Epidermal melanocyte (primary cell): ENCODE measurements around the gene FAM221B.

ENCODE experiments used
- DNase-seq: peaks from one replicate; pipeline ENCODE4 v3.0.0; 2011; ENCODE audit warnings: low spot score; ENCODE audit not compliant: insufficient read length

Gene FAM221B, protein sequence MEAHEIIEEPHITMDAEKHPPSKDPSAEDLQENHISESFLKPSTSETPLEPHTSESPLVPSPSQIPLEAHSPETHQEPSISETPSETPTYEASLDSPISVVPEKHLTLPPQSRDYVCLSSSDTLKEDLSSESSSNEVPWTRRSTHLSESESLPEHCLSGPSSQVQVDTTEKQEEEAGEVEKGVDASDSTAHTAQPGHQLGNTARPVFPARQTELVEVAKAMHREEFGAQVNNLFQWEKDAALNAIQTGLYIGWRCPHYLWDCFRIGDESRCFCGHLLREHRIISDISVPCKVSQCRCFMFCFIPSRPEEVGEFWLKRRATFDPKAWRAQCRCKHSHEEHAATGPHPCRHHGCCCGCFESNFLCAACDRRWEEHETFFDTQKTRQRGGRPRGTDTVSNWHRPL

DNA sequence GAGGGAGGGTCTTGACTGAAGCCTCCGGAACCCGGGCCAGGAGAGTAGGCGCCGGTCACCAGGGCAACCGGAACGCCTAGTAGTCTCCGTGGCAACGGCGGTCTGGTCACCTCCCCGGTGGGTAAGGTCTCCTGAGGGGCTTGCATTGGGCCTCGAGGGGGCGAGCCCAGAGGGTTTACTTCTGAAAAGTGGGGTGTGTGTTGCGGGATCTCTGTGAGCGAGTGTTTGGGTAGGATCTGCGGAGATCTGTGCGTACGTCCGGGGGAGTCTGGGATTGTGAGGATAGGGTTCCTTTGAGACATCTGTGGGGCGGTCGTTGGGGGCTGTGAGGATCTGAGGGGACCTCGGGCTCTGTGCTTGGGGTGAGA is at the start of gene FAM221B:
FAM221B (minus strand) TSS at position 17 of the 368 bp plus-strand sequence. CDS start 2,571 bp downstream, outside the sequence.
- no peak for DNase-seq

DNA sequence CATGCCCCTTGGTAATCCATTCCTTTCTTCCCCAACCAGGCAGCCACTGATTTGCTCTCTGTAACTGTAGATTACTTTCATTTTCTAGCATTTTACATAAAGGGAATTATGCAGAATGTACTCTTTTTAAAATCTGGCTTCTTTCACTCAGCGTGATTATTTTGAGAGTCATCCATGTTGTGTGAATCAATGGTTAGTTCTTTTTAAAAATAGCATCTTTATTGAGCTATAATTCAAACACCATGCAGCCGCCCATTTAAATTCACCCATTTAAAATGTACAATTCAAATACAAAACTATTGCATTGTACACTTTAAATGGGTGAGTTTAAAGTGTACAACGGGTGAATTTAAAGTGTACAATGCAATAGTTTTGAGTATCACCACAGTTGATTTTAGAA is 44.0 kb upstream of the FAM221B start:
- no peak for DNase-seq

DNA sequence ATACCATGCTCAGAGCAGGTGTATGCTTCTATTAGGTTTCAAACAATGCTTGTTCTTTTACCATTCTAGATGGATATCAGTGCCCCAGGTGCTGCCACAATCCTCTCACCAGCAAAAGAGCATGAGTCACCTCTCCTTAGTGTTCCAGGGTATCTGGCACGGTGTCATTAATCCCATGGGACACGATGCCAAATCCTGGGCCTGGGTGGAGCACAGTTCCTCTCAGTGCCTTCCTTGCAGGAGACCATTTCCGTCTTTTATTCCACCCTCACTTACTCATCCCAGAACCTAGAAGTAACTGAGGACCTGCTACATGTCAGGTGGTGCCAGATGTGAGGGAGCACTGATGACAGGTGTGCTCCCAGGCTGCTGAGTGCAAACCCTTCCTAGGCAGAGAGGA is 43.0 kb upstream of the FAM221B start:
- DNase-seq = no peak

DNA sequence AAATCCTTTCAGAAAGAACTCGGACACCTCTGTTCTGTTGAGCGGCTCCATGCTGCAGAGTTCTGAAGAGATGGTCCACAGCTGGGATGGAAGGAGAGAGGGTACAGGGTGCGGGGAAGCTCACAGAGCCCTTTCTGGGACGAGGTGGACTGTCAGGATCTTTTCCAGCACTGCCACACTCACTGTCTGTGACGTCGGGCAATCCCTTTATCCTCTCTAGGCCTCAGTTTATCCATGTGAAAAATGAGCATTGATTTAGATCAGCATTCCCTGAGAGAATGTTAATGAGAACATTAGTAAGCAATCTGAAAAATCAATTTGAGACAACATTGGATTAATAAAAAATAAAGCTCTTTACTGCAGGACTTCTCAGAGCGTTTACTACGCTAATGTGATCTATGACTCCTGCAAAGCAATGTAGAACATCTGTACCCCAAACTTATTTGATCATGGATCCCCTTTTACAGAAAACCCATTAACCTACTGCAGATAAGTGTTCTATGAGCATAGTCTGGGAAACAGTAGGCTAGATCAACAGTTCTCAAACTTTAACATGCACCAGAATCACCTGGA is 41.9 kb upstream of the FAM221B start, which contains the start of gene OR13J1:
OR13J1 (minus strand) TSS at position 51 of the 573 bp plus-strand sequence; CDS start at position 51, 0 bp downstream.
- no peak for DNase-seq

DNA sequence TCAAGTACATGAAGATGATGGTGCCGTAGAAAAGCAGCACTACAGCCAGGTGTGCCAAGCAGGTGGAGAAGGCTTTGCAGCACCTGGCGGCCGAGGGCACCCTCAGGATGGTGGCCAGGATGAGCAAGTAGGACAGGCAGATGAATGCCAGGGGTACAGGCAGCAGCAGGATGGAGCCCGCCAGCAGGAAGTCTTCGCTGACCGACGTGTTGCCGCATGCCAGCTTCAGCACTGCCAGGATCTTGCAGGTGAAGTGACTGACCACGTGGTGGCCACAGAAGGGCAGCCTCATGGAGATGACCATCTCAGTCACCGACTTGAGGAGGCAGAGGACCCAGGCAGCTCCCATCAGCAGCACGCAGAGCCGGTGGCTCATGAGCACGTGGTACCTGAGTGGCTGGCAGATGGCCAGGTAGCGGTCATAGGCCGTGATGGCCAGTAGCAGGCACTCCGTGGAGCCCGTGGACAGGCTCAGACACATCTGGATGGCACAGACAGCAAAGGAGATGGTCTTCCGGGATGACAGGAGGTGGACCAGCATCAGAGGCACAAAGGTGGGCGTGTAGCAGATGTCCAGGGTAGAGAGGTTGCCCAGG is 41.2 kb upstream of the FAM221B start:
- DNase-seq = no peak

DNA sequence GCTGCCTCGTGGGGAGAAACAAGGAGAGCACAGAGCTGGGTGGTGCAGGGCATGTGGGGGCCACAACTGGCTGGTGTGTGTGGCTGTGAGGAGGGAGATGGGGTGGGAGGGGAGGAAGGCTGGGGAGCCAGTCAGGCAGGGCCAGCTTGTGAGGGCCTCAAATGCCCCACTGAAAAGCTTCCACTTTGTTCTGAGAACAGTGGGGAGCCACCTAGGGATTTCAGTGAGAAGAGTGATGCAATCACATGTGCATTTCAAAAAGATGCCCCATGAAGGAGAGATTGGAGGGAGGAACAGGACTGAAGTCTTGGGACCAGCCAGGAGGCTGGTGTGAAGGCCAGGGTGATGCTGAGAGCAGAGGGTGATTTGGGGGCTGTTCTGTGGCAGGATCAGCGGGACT is 40.4 kb upstream of the FAM221B start:
- DNase-seq = no peak

DNA sequence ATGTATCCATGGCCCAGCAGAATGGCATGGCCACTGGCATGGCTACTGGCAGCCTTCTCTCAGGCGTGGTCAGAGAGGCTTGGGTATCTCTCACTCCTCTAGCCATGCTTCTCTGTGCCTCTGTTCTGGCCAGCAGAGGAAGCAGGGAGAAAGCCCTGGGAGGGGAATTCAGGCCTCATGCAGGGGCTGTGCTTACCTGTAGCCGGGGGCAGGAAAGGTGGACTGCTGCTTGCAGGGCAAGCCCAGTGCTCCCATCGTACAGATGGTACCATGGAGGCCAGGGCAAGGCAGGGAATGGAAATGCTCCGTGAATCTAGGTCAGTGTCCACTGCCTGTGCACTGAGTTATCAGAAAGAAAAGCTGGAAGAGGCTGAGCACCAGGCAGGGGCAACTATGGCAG is 39.0 kb upstream of the FAM221B start:
- no peak for DNase-seq

DNA sequence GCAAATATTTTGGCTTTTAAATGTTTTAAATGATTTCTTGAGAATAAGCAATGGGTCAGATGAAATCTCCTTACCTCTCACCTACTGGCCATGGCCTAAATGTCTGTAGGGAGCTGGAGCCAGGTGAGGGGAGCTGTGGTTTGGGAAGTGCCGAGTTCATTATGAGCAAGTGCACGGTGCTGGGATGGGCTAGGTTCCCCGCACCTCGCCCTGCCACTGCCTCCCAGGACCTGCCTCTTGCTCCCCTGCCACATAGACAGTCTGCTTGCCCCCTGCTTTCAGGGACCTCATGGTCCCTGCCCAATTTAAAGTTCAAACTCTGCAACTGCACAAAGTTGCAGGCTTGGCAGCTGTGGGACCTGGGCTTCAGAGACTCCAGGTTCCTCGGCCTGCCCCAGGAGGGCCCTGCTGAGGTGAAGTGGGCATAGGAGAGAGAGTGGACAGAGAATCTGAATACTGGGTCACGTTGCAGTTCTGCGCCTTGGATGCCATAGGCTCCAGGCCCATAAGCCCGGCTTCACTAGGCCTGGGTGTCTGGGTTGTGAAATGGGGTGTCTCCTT is 36.2 kb upstream of the FAM221B start:
- no peak for DNase-seq

DNA sequence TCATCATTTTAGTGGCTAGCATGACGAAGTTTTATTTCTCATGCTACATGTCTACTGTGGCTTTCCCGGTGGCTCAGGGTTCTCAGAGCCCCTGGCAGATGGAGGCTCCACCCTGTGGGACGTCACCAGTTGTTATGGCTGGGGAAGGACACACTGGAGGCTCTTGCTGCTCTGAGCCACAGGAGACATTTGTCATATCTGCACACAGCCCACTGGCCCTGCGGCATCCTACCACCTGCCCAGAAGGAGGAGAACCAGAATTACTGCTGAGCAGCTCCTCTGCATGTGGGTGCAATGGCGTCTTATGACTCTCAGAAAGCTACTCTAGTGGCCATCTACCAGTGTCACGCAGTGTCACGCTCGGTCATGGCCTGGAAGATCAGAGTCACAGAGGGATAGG is 35.1 kb upstream of the FAM221B start:
- DNase-seq = no peak

DNA sequence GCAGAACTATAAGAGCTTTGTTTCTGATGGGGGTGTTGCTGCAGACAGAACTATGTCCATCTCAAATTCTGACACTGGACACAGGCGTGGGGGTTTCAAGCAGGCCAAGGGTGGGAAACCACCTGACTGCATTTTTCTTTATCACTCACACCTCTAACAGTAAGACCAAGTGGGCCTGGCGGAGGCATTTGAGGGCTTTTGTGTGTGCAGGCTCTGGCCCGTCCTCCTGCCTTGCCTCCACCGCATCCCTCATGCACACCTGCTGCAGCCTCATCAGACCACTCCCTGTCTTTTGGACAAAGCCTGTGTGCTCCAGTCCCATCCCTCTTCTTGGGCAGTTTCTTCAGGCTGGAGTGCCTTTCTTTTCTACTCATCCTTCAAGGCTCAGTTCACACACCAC is 33.8 kb upstream of the FAM221B start:
- DNase-seq = no peak

DNA sequence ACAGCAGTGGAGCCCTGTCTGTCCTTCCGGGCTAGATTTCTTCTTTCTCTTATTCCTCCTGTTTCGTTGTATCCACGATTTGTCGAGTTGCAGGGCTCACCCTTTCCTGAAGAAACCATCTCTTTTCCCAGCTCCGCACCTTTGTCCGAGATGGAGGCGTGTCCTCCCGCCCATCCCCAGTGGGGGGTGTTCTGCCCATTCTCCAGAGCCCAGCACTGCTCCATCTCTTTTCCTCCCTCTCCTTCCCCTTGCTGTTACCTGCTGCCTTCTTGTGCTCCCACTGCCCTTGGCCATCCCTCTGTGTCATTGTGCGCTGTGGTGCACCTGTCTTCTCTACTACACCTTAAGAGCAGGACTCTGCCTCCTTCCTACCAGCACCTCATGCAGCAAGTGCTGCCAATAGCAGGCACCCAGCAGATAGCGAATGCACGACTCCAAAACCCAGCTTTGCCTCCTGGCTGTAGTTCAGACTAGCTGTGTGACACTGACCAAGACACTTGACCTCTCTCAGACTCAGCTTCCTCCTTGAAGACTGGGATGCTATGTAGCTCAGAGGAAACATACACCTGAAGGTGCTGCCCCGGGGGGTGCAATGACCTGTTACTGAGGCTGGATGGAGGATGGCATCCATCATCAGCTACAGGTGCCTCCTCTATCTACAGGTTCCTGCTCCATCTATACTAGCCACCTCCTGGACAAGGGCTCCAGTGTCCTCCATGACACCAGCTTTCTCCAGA is 32.8 kb upstream of the FAM221B start:
- no peak for DNase-seq

DNA sequence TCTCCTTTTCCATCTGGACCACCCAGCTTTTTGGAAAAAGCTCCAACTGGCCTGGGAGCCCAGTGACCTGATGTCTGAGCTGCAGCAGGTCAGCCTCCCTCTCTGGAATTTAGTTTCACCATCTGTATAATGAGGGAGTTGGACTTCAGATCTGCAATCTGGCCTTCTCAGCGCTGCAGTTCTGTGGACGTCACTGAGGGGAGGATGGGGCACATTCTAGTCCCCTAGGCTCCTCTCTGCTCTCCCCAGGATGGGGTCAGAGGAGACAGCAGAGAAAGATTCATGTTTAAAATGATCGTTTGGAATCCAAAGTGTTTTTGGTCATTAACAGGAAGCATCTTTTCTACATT is 31.4 kb upstream of the FAM221B start:
- DNase-seq = no peak

DNA sequence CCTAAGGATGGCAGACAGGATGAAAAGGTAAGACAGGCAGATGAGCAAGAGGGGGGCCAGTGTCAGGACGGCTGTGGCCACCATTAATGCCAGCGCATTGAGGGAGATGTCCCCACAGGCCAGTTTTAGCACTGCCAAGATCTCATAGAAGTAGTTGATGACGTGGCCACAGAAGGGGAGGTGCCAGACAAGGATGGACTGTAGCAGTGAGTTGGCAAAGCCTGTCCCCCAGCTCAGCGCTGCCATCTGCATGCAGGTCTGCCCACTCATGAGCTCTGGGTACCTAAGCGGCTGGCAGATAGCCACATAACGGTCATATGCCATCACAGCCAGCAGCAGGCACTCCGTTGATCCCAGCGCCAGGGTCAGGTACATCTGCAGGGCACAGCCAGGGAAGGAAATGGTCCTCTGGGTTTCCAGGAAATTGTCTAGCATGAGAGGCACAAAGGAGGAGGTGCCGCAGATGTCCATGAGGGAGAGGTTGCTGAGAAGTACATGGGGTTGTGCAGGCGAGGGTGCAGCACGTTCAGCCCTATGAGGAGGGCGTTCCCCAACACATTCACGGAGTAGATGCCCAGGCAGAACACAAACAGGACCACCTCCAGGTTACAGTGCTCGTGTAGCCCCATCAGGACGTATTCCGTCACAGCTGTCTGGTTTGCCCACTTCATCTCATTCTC is 30.9 kb upstream of the FAM221B start:
- no peak for DNase-seq

DNA sequence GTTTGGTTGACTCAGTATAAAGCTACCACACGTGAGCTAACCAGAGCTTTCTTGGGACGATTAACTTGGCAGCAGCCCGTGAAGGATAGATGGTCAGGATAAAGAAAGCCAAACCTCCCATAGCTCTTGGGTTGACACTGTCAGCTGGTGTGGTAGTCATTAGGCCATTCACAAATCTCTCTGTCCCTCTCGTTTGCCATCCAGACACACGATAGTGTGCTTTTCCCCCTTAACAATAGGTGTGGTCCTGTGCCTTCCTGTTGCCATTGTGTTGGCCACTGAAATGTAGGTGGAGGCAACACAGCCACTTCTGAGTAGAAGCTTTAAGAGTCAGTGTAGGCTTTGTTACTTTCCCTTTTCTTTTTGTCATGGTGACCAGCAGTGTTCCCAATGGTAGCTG is 29.9 kb upstream of the FAM221B start:
- DNase-seq = no peak

DNA sequence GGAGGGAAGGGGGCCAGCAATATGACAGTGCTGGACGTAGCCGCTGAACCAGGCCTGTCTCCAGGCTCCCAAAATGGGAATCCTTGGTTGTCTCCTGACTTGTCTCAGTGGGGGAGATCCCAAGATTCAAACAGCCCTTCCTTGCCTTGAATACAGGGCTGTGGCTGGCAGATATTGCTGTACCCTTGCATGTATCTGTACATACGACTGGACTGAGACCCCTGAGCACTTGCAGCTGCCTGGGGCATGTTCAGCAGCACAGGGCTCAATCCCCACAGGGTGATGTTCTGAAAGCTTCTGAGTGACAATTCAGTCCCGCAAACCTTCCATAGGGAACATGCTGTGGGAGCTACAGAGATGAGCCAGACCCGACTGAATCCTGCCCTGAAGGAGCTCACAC is 28.4 kb upstream of the FAM221B start:
- no peak for DNase-seq

DNA sequence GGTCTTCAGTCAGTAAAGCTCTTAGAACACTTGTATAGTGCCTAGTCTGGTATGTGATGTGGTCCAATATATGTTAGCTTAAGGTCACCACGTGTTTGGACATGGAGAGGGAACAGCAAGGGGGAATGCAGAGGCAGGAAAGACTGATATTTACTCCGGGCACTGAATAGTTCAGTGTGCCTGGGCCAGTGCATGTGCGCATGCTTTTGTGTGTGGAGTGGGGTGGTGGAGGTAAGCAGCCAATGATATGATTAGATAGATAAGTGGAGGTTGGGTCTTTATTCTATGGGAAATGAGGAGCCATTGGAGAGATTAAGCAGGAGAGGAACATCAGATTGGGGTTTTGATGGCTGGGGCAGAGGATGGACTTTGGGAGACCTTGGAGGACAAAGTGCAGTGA is 27.7 kb upstream of the FAM221B start:
- no peak for DNase-seq

DNA sequence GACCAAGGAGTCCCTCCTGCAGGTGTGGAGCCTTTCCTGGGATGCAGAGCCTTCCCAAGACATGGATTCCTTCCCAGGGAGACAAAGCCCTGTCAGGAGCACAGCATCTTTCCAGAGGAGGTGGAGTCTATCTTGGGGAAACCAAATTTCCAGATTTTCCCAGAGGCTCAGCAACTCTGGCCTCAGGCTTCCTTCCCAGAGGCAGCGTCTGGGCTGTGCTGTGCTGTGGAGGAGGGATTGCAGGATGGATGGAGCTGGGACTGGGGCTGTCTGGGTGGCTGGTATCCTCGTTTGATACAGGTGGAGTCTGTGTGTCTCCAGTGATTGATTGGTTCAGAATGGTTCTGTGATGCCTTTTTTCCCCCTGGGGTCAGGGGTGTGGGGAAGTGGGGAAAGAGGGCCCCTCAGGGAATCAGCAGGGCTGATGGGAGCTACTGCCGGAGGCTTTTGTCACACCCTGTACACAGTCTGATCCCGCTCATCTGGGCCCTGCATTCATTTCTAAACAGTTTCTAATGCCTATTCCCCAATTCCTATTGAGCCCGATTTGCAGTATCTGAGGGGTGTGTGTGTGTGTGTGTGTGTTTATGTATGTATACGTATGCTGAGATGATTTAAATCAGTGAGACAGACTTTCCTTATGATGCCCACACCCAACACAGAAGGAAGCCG is 25.7 kb upstream of the FAM221B start:
- DNase-seq = no peak

DNA sequence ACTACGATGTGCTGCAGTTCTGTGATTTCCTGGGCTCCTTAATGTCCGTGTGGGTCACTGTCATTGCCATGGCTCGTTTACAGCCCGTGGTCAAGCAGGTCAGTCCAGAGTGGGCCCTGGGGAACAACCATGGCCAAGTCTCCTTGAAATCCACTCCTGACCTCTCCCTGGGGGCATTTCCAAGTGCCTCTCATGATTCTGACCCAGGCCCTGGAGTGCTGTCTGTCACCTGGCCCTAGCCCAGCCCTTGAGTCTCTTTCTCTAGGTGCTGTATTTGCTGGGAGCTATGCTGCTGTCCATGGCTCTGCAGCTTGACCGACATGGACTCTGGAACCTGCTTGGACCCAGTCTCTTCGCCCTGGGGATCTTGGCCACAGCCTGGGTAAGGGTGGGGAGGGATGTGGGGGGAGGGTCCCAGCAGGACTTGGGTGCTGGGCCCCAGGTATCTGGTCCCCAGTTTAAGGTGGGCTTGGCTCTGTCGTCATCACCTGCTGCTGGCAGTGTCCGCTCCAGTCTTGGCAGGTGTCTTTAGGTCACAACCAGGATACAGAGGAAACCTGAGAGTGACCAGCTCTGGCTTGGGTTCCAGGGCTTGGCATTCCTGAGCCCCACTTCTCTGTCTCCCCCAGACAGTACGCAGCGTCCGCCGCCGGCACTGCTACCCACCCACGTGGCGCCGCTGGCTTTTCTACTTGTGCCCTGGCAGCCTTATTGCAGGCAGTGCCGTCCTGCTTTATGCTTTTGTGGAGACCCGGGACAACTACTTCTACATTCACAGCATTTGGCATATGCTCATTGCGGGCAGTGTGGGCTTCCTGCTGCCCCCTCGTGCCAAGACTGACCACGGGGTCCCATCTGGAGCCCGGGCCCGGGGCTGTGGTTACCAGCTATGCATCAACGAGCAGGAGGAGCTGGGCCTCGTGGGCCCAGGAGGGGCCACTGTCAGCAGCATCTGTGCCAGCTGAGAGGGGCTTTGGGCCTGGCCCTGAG is 24.6 kb upstream of the FAM221B start:
- no peak for DNase-seq

DNA sequence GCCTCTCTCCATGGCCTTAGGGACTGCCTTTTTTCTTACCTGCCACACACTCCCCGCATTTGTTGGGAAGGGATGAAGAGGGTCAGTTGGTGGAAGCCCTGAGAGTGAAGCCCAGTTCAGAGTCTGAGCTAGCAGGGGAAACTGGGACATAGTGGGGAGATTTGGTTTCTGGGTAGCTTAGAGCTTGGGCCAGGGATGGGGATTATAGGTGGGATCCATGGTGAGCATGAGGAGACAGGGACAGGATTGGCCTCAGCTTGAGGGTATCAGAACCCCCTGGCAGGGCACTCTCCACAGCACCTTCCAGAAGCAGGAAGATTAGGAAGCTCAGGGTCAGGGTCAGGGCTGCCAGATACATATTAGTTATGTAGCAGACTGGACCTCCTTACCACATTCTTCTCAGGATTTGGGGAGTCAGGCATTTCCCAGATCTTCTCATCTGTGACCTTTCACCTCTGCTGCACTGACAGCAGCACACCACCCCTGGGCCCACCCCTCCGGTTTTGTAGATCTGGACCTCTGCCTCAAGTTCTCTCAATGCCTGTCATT is 23.8 kb upstream of the FAM221B start:
- no peak for DNase-seq
